HCT116 (cell line): ENCODE measurements around the gene GEN1. TPM values are rescaled to one million over a fixed set of nuclear protein-coding genes. Genes with fewer than 3 reads are reported as not detected.

Experiments
- ATAC-seq: fragments of 200-7000 bp; cut with Tn5 transposase; 2 replicates; pipeline ENCODE4 v1.9.1; 2020; ENCODE audit warnings: mild to moderate bottlenecking, moderate library complexity
- BruUV-seq: library from RNA; stranded (reverse); fragments of 400-500 nt; replicated peaks from 2 replicates; lab custom pipeline; 2021; lab: Mats Ljungman, UMichigan
- CTCF ChIA-PET: fragments of 300-600 bp; sonication (Branson Sonifier 250); formaldehyde crosslinking; loops from one replicate; lab custom pipeline; 2021; ENCODE audit warnings: antibody characterized with exemption; lab: Charles Lee
- POLR2A ChIA-PET: fragments of 300-600, 350-600 bp; sonication (Branson Sonifier 250); formaldehyde crosslinking; loops from one replicate; lab custom pipeline; 2021; ENCODE audit warnings: antibody characterized with exemption; lab: Charles Lee
- RAD21 ChIA-PET, 2 experiments: fragments of 300-600 bp; sonication (Branson Sonifier 250); formaldehyde crosslinking; loops; one replicate each; lab custom pipeline; 2023; ENCODE audit warnings: low total read pairs in 2 of 2; ENCODE audit not compliant: uncharacterized antibody in 2 of 2, unreplicated experiment in 2 of 2, low non-redundant PET in 1 of 2; lab: Charles Lee
- DNase-seq: peaks from one replicate; pipeline ENCODE4 v3.0.0-alpha.2; 2010; ENCODE audit warnings: low read depth, low spot score
- H2AFZ ChIP-seq: fragments of 200-600 bp; shearing (Covaris generic), sonication (generic); 2 replicates; pipeline ENCODE4 v1.6.1; 2017; ENCODE audit warnings: low read depth, mixed run types, mixed read lengths, antibody characterized with exemption, low read length; ENCODE audit not compliant: poor library complexity, severe bottlenecking
- H3K27ac ChIP-seq: 2 replicates; pipeline ENCODE4 v1.5.1; 2012; ENCODE audit warnings: low read depth, low read length
- H3K27me3 ChIP-seq: fragments of 200-600 bp; sonication (generic); 2 replicates; pipeline ENCODE4 v1.6.1; 2016; ENCODE audit warnings: mixed run types, low read length, mixed read lengths; ENCODE audit not compliant: insufficient read depth
- H3K36me3 ChIP-seq, 2 experiments: fragments of 200-500 bp in 1 of 2; fragments of 200-600 bp in 1 of 2; sonication (Bioruptor generic) in 1 of 2; sonication (generic) in 1 of 2; 2 replicates each; pipeline versions ENCODE4 v1.5.1 to v1.6.1; 2014 to 2016; ENCODE audit warnings: low read length in 2 of 2, inconsistent platforms in 1 of 2, mixed read lengths in 1 of 2, mixed run types in 1 of 2; ENCODE audit not compliant: insufficient read depth in 2 of 2, control insufficient read depth in 1 of 2
- H3K4me1 ChIP-seq, 2 experiments: fragments of 200-600 bp in 1 of 2; sonication (generic) in 1 of 2; 2 replicates each; pipeline versions ENCODE4 v1.5.1 to v1.6.1; 2012 to 2017; ENCODE audit warnings: low read length in 2 of 2, inconsistent platforms in 1 of 2, mild to moderate bottlenecking in 1 of 2, mixed read lengths in 1 of 2, mixed run types in 1 of 2, moderate library complexity in 1 of 2; ENCODE audit not compliant: insufficient read depth in 2 of 2, control insufficient read depth in 1 of 2
- H3K4me2 ChIP-seq: fragments of 200-600 bp; sonication (generic); 2 replicates; pipeline ENCODE4 v1.6.1; 2017; ENCODE audit warnings: mixed run types, low read length, mixed read lengths
- H3K4me3 ChIP-seq, 2 experiments: fragments of 200-600 bp in 1 of 2; sonication (generic) in 1 of 2; replicated peaks in 1 of 2; 2 replicates each; pipeline ENCODE4 v1.5.1; 2011 to 2016; ENCODE audit warnings: low read length in 2 of 2, control low read depth in 1 of 2, low read depth in 1 of 2, mild to moderate bottlenecking in 1 of 2, mixed read lengths in 1 of 2, mixed run types in 1 of 2
- H3K79me2 ChIP-seq: fragments of 200-600 bp; sonication (generic); 2 replicates; pipeline ENCODE4 v1.6.1; 2017; ENCODE audit warnings: mild to moderate bottlenecking, mixed run types, low read length, moderate library complexity, mixed read lengths; ENCODE audit not compliant: insufficient read depth
- H3K9ac ChIP-seq: fragments of 200-600 bp; sonication (generic); 2 replicates; pipeline ENCODE4 v1.6.1; 2016; ENCODE audit warnings: low read length, mixed read lengths
- H3K9me2 ChIP-seq: fragments of 200-600 bp; sonication (generic), shearing (Covaris generic); 2 replicates; pipeline ENCODE4 v1.6.1; 2017; ENCODE audit warnings: mixed run types, mild to moderate bottlenecking, moderate library complexity; ENCODE audit not compliant: insufficient read depth
- H3K9me3 ChIP-seq, 2 experiments: fragments of 200-500 bp in 1 of 2; fragments of 200-600 bp in 1 of 2; sonication (Bioruptor generic) in 1 of 2; sonication (generic) in 1 of 2; 2 replicates each; pipeline ENCODE4 v1.6.1; 2014 to 2017; ENCODE audit warnings: low read length in 2 of 2, mixed read lengths in 2 of 2, inconsistent platforms in 1 of 2, low read depth in 1 of 2, mild to moderate bottlenecking in 1 of 2, mixed run types in 1 of 2, moderate library complexity in 1 of 2; ENCODE audit not compliant: control insufficient read depth in 1 of 2, insufficient read depth in 1 of 2
- H4K20me1 ChIP-seq: fragments of 200-600 bp; sonication (generic), shearing (Covaris generic); 2 replicates; pipeline ENCODE4 v1.6.1; 2017; ENCODE audit warnings: mixed run types, mild to moderate bottlenecking, moderate library complexity; ENCODE audit not compliant: insufficient read depth
- ATF3 ChIP-seq: IDR thresholded peaks from 2 replicates; pipeline ENCODE4 v1.6.1; 2012
- CBX3 ChIP-seq: IDR thresholded peaks from 2 replicates; pipeline ENCODE4 v1.6.1; 2012; ENCODE audit warnings: low read depth
- EGR1 ChIP-seq: IDR thresholded peaks from 2 replicates; pipeline ENCODE4 v1.6.1; 2012; ENCODE audit warnings: low read depth
- ELF1 ChIP-seq: IDR thresholded peaks from 2 replicates; pipeline ENCODE4 v1.6.1; 2012; ENCODE audit warnings: low read depth, borderline replicate concordance
- EZH2 ChIP-seq: fragments of 200-600 bp; sonication (generic); IDR thresholded peaks from 2 replicates; pipeline ENCODE4 v1.6.1; 2017; ENCODE audit warnings: antibody characterized with exemption, mixed run types
- EZH2phosphoT487 ChIP-seq: fragments of 200-600 bp; IDR thresholded peaks from 2 replicates; pipeline ENCODE4 v1.6.1; 2018; ENCODE audit warnings: antibody characterized with exemption, borderline replicate concordance
- MAX ChIP-seq: IDR thresholded peaks from 2 replicates; pipeline ENCODE4 v1.6.1; 2012
- SP1 ChIP-seq: IDR thresholded peaks from 2 replicates; pipeline ENCODE4 v1.6.1; 2012; ENCODE audit warnings: low read depth
- SRF ChIP-seq: IDR thresholded peaks from 2 replicates; pipeline ENCODE4 v1.6.1; 2012; ENCODE audit warnings: low read depth
- TCF7L2 ChIP-seq: IDR thresholded peaks from 2 replicates; pipeline ENCODE4 v1.7.0; 2011; ENCODE audit warnings: borderline replicate concordance, inconsistent platforms; ENCODE audit not compliant: insufficient read depth, insufficient read length; ENCODE audit errors: extremely low read depth
- YY1 ChIP-seq: IDR thresholded peaks from 2 replicates; pipeline ENCODE4 v1.6.1; 2011; ENCODE audit warnings: low read length, low read depth, moderate library complexity, mild to moderate bottlenecking; ENCODE audit not compliant: insufficient replicate concordance; ENCODE audit errors: extremely low read depth
- ZFX ChIP-seq: fragments of 450-650 bp; IDR thresholded peaks from 2 replicates; pipeline ENCODE4 v1.6.1; 2017
- intact Hi-C: fragments of 100-400 bp; cut with micrococcal nuclease; formaldehyde crosslinking; loops from 2 replicates; pipeline ENCODE4 v1.10.0; 2022
- total RNA-seq: library from RNA; stranded (reverse); gene quantifications from one replicate; pipeline ENCODE4 v1.2.1, GENCODE V29; 2021; ENCODE audit not compliant: unreplicated experiment
- TF ChIP-seq, protein P1 (sequence below): IDR thresholded peaks from 2 replicates; pipeline ENCODE4 v1.6.1; 2011; ENCODE audit warnings: mild to moderate bottlenecking, low read length, moderate library complexity; ENCODE audit not compliant: insufficient replicate concordance; ENCODE audit errors: extremely low read depth

Gene GEN1
- total RNA-seq, 1 experiment from 2014 or later, result 19.7 TPM

DNA sequence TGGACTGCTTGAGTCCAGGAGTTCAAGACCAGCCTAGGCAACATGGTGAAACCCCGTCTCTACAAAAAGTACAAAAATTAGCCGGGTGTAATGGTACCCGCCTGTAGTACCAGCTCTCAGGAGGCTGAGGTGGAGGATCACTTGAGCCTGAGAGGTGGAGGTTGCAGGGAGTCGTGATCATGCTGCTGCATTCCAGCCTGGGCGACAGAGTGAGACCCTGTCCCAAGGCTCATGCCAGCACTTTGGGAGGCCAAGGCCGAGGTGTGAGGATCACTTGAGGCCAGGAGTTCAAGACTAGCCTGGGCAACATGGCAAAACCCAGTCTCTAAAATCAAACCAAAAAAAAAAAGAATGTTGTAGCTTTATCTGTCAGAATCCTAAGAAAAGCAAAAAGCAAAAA, 25.7 kb upstream of the GEN1 start:
- no peak overlapping the region for H2AFZ ChIP-seq
- H3K79me2 ChIP-seq, result no peaks in the 10 kb centered on the region
- CTCF ChIA-PET, result no interaction called here
- no peak for DNase-seq
- H3K27ac ChIP-seq, result no peak overlapping the region
- no peak overlapping the region for H3K4me2 ChIP-seq
- no peaks in the 10 kb centered on the region for H3K4me1 ChIP-seq
- H3K9me3 ChIP-seq, result no peaks in the 10 kb centered on the region
- no peaks in the 10 kb centered on the region for H3K27me3 ChIP-seq
- no peaks in the 10 kb centered on the region for H4K20me1 ChIP-seq
- TF ChIP-seq ZFX, result no peak
- no peaks in the 10 kb centered on the region for H3K9me2 ChIP-seq
- no peak overlapping the region for H3K4me3 ChIP-seq
- ATAC-seq, result no peak
- intact Hi-C loops, result no loop called here
- POLR2A ChIA-PET, result no interaction called here
- RAD21 ChIA-PET, result no interaction called here
- no TSS peak for BruUV-seq
- H3K36me3 ChIP-seq, result peaks cover 10 to 23% of the 10 kb centered on the region in 2 experiments
- no peak overlapping the region for H3K9ac ChIP-seq

GRCh38 chr2:17729880-17730279, 24.1 kb upstream of the GEN1 start:
- no peak overlapping the region for H3K9ac ChIP-seq
- H3K9me3 ChIP-seq, result no peaks in the 10 kb centered on the region
- RAD21 ChIA-PET, result no interaction called here
- no peak for DNase-seq
- no peaks in the 10 kb centered on the region for H3K27me3 ChIP-seq
- no peaks in the 10 kb centered on the region for H3K79me2 ChIP-seq
- POLR2A ChIA-PET, result no interaction called here
- no peaks in the 10 kb centered on the region for H3K9me2 ChIP-seq
- H3K4me2 ChIP-seq, result no peak overlapping the region
- H4K20me1 ChIP-seq, result no peaks in the 10 kb centered on the region
- H3K4me3 ChIP-seq, result no peak overlapping the region
- no peak overlapping the region for H3K27ac ChIP-seq
- no peak overlapping the region for H2AFZ ChIP-seq
- BruUV-seq, result no TSS peak
- no peak for TF ChIP-seq EGR1
- TF ChIP-seq, protein P1, sequence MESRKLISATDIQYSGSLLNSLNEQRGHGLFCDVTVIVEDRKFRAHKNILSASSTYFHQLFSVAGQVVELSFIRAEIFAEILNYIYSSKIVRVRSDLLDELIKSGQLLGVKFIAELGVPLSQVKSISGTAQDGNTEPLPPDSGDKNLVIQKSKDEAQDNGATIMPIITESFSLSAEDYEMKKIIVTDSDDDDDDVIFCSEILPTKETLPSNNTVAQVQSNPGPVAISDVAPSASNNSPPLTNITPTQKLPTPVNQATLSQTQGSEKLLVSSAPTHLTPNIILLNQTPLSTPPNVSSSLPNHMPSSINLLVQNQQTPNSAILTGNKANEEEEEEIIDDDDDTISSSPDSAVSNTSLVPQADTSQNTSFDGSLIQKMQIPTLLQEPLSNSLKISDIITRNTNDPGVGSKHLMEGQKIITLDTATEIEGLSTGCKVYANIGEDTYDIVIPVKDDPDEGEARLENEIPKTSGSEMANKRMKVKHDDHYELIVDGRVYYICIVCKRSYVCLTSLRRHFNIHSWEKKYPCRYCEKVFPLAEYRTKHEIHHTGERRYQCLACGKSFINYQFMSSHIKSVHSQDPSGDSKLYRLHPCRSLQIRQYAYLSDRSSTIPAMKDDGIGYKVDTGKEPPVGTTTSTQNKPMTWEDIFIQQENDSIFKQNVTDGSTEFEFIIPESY, result no peak
- no peak for TF ChIP-seq YY1
- TF ChIP-seq ELF1, result no peak
- TF ChIP-seq ATF3, result no peak
- no peak for TF ChIP-seq EZH2
- TF ChIP-seq ZFX, result no peak
- TF ChIP-seq MAX, result no peak
- TF ChIP-seq SRF, result no peak
- no peak for TF ChIP-seq CBX3
- no peak for TF ChIP-seq TCF7L2
- TF ChIP-seq EZH2phosphoT487, result no peak
- no peak for TF ChIP-seq SP1
- no peak for ATAC-seq
- CTCF ChIA-PET, result no interaction called here
- intact Hi-C loops, result no loop called here
- H3K4me1 ChIP-seq, result no peaks in the 10 kb centered on the region
- peaks cover 7 to 18% of the 10 kb centered on the region in 2 experiments for H3K36me3 ChIP-seq
